ENCODE data around the gene ZNF438.

- TF ChIP-seq, protein P1, sequence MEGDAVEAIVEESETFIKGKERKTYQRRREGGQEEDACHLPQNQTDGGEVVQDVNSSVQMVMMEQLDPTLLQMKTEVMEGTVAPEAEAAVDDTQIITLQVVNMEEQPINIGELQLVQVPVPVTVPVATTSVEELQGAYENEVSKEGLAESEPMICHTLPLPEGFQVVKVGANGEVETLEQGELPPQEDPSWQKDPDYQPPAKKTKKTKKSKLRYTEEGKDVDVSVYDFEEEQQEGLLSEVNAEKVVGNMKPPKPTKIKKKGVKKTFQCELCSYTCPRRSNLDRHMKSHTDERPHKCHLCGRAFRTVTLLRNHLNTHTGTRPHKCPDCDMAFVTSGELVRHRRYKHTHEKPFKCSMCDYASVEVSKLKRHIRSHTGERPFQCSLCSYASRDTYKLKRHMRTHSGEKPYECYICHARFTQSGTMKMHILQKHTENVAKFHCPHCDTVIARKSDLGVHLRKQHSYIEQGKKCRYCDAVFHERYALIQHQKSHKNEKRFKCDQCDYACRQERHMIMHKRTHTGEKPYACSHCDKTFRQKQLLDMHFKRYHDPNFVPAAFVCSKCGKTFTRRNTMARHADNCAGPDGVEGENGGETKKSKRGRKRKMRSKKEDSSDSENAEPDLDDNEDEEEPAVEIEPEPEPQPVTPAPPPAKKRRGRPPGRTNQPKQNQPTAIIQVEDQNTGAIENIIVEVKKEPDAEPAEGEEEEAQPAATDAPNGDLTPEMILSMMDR (conservative IDR thresholded peaks at IDR 0.05), result no peak
- TF ChIP-seq ZFX (IDR thresholded peaks at IDR 0.05), result no peak
Observed at GRCh38 chr10:31037749-31038148, 6.1 kb upstream of the ZNF438 start.
